NOMO-1 treated with dmso at 0.1 percent for 144 hours (cell line): ENCODE results near the gene LIMS2.

Experiments
- DNase-seq: peaks from one replicate; lab custom pipeline; 2025; ENCODE audit not compliant: unreplicated experiment; lab: John Stamatoyannopoulos, UW

Gene LIMS2

GRCh38 chr2:127608061-127609030 lies 67.0 kb downstream of the LIMS2 start:
- no peak for DNase-seq

- DNase-seq = no peak
Observed at GRCh38 chr2:127607399-127607908, 67.9 kb downstream of the LIMS2 start.

- no peak for DNase-seq
Observed at GRCh38 chr2:127606625-127607398, 68.5 kb downstream of the LIMS2 start.

DNA sequence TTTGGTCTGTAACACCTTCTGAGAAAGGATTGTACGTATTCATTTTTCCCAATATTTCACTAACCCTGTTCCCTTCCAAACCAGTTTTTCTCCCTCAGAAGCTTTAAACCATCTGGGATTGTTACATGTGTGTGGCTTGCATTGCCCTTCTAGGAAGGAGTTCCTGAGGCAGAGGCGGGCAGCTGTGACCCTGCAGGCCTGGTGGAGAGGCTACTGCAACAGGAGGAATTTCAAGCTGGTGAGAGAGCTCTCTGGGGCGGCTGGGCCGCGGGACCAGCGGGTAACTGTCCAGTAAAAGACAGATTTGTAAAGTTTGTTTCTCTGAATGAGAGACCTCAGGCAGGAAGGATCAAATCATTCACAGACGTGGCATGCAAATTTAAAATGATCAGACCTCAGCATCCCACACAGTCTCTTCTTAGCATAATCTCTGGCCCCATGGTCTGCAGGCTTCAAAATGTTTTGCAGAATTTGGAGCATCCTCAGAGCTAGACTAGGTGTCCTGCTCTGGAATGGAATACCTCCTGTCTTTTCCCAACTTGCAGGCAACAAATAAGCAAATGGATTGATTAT lies 69.6 kb downstream of the LIMS2 start:
- no peak for DNase-seq

GRCh38 chr2:127604986-127605385 lies 70.3 kb downstream of the LIMS2 start:
- no peak for DNase-seq

DNA sequence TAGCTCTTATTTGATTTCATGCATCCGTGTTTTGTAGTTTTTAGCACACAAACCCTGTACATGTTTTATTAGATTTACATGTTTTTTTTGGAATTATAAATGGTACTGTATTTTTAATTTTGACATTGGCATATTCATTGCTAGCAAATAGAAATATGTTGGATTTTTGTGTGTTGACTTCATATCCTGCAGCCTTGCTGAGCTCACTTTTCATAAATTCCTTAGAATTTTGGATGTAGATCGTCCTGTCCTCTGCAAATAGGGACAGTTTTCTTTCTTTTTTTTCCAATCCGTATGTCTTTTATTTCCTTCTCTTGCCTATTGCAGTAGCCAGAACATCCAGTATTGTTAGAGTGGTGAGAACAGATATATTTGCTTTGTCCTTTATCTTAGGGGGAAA lies 76.1 kb downstream of the LIMS2 start:
- DNase-seq = no peak

GRCh38 chr2:127598711-127599110 lies 76.6 kb downstream of the LIMS2 start:
- DNase-seq = no peak

- no peak for DNase-seq
Observed at GRCh38 chr2:127597984-127598380, 77.3 kb downstream of the LIMS2 start.

GRCh38 chr2:127597046-127597983 lies 78.0 kb downstream of the LIMS2 start:
- no peak for DNase-seq

DNA sequence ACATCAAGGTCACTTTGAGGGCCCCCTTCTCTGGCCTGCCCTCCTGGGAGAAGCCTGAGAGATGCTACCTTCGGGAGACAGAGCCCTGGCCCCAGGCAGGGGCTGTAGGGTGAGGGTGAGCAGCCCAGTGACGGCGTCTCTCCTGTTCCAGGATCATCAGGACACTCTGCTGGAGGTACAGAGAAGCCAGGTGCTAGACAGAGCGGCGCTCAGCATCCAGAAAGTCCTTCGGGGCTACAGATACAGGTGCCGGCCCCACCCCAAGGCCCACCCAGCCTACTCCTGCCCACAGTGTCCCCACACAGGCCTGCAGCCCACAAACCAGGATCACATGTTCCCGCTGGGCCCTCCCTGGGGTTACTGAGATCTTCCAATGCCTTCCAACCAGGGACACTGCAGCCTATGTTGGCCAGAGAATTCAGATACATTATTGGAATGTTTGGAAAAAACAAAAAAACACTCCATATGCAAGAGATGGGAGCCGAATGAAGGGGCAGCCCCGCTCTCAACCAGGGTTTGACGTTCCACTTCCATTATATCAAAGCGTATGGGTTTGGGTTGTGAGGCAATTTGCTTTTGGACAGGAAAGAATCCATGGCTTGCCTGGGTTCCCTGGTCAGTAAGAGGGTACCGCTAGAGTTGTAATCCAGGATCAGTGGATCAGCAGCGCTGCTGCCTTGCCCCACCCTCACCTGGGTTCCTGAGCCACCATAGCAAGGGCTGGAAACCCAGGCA lies 78.9 kb downstream of the LIMS2 start:
- DNase-seq = no peak

- no peak for DNase-seq
Observed at GRCh38 chr2:127594116-127594591, 81.2 kb downstream of the LIMS2 start.

- DNase-seq = no peak
Observed at GRCh38 chr2:127593228-127594115, 81.9 kb downstream of the LIMS2 start.

GRCh38 chr2:127592761-127593227 lies 82.5 kb downstream of the LIMS2 start:
- no peak for DNase-seq

- no peak for DNase-seq
Observed at GRCh38 chr2:127591221-127591923, 84.0 kb downstream of the LIMS2 start.

DNA sequence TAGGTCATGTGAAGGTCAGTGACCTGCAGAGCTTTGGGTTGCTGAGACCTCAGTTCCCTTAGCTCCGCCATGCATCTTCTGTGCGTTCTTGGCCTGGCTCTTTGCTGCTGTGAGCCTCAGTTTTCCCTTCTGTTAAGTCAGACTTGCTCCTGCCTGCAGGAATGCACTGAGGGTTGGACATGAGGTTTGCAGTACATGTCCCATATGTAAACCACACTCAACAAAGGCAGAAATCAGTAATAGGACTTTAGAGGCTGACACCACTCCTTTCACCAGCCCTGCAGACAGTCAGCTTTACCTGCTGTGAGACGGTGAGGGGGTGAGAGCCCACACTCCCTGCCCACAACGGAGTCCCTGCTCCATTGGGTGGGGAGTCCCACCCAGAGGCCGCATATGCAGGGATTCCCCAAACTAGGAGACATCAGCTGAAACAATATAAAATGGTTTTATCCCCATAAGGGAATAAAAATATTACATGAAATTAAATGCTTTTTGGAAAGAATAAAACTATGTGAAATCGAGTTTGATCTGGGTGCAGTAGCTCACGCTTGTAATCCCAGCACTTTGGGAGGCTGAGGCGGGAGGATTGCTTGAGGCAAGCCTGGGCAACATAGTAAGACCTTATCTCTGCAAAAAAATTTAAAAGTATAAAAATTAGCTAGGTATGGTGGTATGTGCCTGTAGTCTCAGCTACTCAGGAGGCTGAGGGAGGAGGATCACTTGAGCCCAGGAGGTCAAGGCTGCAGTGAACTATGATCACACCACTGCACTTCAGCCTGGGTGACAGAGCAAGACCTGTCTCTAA lies 84.7 kb downstream of the LIMS2 start:
- no peak for DNase-seq

DNA sequence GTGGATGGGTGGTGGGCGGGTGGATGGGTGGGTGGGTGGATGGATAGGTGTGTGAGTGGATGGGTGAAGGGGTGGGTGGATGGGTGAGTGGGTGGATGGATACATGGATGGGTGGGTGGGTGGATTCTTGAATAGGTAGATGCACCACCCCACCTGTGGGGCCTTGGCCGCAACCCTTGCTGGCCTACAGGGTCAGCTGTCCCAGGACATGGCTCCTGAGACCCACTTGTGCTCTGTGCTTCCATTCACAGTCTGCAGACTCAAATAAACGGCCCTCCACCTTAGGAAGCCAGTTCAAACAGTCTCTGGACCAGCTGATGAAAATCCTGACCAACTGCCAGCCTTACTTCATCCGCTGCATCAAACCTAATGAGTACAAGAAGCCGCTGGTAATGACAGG lies 85.5 kb downstream of the LIMS2 start:
- DNase-seq = no peak

DNA sequence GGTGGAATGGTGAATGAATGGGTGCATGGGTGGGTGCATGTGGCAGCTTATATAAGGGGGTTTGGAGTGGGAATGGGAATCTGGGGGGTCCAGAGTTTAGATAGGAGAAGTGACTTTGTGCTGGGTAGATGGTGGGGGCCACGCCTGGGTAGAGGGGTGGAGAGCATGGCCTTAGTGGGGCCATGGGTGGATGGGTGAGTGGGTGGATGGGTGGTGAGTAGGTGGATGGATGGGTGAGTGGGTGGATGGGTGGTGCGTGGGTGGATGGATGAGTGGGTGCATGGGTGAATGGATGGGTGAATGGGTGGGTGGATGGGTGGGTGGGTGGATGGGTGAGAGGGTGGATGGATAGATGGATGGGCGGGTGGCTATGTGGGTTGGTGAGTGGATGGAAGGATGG lies 86.0 kb downstream of the LIMS2 start:
- no peak for DNase-seq
